HG02840 (cell line): Measurements from ENCODE around the gene STN1.

Experiments used
- ATAC-seq: cut with Tn5 transposase; IDR thresholded peaks from one replicate; pipeline ENCODE4 v1.9.1; 2021; ENCODE audit warnings: mild to moderate bottlenecking, moderate library complexity, moderate number of reproducible peaks; ENCODE audit not compliant: unreplicated experiment, low FRiP score

The STN1 gene

DNA sequence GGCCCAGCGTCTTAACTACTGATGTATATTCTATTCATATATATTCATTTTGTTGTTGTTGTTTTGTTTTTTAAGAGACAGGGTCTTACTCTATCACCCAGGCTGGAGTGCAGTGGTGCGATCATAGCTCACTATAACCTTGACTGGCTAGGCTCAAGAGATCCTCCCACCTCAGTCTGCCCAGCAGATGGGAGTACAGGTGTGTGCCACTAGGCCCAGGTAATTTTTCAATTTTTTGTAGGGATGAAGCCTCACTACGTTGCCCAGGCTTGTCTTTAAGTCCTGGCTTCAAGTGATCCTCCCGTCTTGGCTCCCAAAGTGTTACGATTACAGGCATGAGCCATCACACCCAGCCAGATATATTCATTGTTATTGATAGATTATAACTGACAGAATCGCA lies 12.9 kb upstream of the STN1 start:
- ATAC-seq = no peak

GRCh38 chr10:103930449-103930848 lies 12.5 kb upstream of the STN1 start:
- ATAC-seq = no peak

DNA sequence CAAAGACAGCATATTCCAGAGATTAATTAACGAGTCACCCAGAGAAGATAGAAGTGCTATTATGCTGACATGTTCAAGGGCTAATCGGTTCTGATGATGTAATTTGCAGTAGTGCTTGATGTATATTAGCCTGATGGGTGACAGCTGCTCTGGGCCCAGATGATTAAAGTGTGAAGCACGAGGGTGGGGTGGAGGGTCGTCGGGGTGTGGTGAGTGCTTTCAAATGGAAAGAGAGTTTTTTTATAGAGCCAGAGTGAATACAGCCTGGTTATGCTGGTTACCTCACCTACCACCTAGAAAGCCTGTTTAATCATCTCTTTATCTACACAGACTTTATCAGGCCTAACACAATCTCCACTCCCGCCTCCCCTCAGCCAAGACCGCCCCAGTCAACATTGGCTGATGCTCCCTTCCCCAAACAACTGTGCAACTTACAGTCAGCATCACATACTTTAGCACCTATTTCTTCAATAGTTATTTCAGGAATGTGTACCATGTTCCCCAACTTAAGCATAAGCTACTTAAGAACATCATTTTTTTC lies 11.5 kb upstream of the STN1 start:
- no peak for ATAC-seq

GRCh38 chr10:103928784-103929183 lies 10.8 kb upstream of the STN1 start:
- no peak for ATAC-seq

- no peak for ATAC-seq
These were observed 8.8 kb upstream of the STN1 start for GRCh38 chr10:103926722-103927319.

GRCh38 chr10:103925591-103925990 lies 7.6 kb upstream of the STN1 start:
- ATAC-seq = no peak

GRCh38 chr10:103923502-103923901 lies 5.5 kb upstream of the STN1 start:
- no peak for ATAC-seq

DNA sequence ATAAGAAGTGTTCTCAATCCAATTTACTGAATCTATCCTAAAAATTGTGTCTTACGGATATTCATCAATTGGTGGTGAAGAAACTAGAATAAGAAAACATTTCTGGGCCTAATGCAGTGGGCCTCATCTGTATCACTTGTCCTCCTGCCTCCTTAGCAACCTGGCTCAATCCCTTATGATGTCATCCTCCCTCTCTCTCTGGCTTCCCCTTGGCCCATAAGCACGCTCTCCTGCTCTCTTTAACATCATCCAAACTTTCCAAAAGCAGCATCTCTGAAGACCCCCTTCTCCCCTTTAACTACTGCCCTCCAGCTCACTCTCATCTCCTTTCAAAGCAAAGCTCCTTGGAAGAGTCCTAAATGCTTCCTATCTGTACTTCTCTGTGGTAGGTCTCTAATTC lies 4.7 kb upstream of the STN1 start:
- ATAC-seq = no peak

DNA sequence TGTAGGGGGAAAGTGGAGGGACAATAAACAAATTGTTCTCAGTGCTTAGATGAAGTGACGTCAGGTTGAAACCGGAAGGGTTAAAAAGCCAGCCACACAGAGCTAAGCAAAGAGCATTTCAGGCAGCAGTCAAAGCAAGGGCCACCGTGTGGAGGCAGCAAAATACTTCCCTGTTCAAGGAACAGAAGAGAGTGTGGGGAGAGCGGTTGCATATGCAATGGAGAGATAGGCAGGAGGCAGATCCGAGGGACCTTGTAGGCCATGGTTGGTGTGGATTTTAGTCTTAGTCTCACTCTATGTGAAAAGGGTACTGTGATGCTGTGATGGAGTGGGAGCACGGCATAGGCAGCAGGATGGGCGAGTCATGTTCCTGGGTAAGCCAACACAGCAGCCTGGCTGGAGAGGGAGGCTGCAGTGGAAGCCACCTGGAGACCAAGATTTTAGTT lies 3.8 kb upstream of the STN1 start:
- ATAC-seq = no peak

- ATAC-seq = no peak
These were observed 3.3 kb upstream of the STN1 start for GRCh38 chr10:103921248-103921647.

- no peak for ATAC-seq
These were observed 1.7 kb upstream of the STN1 start for GRCh38 chr10:103919648-103920025.

DNA sequence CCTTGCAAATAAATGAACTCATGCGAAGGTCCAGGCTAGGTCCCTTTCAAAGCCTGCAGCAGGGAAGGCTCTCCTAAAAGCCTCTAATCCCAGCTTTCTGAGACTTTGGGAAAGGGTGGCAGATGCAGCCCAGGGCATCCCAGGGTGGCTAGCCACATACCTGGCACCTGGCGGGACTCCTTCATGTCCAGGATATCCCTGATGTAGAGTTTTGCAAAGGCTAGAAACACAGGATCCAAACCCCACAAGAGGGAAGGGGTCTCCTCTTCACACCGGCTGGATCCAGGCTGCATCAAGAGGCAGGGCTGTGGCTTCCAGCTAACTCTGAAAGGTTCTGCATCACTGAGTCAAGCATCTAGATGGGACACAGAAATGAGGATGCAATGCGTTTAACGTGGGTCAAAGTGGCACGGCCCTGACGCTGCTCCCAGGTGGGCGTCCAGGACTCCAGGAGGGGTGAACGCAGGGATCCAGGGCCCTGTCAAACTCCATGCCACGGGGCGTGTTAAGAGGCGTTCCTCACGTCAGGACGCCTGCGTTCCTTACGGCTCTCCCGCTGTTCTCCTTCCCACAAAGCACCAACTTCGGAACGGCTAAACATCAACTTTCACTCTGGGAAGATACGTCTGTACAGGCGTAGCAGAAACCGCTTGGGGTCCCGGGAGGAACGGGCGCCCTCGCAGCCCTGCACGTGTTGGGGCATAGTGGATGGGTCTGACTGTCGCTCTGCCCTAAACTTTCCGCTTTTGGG lies 507 bp downstream of the STN1 start:
- peak; percentile 30 for ATAC-seq

DNA sequence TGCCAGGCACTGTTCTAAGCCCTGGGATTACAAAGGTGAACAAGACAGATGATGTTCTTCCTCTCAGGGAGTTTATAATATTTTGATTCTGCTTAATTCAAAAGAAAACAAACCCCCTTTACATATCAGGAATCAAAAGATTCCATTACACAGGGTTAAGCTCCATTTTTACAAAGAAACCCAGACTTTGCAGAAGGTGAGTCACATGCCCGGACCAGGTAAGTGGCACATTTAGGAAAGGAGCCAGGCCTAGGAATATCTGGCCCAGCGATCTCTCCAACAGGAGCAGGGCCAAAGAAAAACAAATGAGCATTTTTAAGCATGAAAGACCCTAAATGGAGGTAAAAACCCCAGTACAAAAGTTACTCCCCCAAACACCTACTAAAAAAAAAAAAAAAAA lies 1.1 kb downstream of the STN1 start:
- ATAC-seq = no peak

DNA sequence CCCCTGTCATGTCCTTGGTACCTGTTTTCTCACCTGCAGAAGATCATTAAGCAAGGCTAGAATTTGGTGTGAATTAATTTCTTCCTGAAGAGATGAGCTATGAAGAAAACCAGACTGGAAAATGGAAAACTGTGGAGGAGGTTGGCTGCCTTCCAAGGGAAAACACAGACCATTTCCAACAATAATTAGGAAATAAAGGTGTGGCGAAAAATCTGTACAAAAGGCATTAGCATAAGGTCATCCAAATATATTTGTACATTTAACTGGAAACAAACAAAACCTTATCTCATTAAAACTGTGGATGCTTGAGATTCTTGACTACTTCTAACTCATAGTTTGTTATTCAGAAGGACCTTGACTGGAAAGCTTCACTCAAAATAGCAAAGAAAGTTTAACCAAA lies 1.7 kb downstream of the STN1 start:
- no peak for ATAC-seq

- ATAC-seq = no peak
These were observed 2.2 kb downstream of the STN1 start for GRCh38 chr10:103915796-103916195.

DNA sequence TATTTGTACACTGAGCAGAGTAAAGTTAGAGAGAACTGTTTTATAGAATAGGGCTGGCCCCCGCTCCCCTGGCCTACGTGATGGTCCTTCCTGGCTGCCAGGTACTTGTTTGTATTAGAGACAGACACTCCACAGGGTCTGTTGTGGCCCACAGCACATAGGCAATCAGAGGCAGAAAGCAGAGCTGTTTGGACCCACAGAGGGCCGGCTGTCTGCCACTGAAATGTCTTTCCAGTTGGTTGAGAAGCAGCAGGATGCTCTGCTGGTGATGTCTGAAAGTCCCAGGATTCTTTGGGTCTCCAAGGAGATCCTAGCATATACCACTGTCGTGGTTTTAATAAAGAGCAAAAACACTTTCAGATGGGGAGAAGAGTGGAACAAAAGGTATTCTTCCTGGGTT lies 5.2 kb downstream of the STN1 start:
- ATAC-seq = no peak

DNA sequence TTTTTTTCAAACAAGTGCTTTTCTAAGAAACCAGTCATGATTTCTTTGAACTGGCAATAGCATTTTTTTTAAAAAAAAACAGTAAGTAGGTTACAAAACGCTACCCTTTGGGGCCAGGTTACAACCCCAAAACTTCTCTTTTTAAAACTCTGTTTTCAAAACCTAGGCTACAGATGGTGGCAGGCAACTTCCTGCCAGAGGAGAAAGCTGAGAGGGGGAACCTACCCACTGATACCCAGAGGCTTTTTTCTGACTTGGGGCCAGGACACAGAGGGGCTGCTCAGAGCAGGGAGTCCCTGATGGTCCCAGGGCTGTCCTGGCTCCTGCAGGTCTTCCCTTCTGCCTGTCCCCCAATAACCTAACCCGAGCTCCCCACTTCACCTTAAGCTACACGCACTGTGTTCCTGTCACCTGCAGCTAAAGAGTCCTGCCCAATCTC lies 6.9 kb downstream of the STN1 start:
- no peak for ATAC-seq

DNA sequence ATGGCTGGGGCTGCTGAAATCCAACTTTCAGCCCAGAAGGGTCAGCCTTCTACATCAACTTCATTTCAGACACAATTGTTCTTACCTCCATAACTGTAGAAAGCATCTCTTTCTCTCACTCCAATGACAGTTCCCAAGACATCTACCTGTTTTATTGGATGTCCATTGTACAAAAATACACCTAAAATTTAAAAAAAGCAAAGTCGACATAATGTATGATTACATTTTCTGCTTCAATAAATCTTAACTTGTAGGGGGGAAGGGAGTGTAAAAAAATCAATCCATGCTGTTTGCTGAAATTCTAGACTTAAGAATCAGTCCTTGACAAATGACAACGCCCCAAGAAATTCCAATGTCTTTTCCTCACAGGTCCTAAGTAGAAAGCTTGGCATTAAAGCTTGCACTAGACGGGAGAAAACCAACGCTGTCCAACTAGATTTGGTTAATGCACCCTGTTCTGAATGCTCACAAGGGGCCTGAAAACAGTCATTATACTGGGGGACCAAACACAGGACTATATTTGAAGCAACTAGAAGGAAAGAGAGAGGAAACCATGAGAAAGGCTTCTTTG lies 7.5 kb downstream of the STN1 start:
- ATAC-seq = no peak

- ATAC-seq = no peak
These were observed 12.5 kb downstream of the STN1 start for GRCh38 chr10:103905441-103905840.

- no peak for ATAC-seq
These were observed 16.7 kb downstream of the STN1 start for GRCh38 chr10:103901299-103901698.

DNA sequence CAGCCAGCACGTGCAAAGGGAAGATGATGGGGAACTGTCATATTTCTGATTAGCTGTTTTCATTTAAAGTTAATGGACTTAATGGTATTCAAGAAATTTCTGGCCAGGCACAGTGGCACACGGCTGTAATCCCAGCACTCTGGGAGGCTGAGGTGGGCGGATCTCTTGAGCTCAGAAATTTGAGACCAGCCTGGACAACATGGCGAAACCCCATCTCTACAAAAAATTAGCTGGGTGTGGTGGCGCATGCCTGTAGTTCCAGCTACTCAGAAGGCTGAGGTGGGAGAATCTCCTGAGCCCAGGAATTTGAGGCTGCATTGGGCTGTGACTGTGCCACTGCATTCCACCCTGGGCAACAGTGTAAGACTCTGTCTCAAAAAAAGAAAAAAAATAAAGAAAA lies 18.7 kb downstream of the STN1 start:
- no peak for ATAC-seq
